Astrocyte (in vitro differentiated cells and primary cell): Measurements from ENCODE around the gene GCSAM.

Experiments
- CTCF ChIP-seq: IDR thresholded peaks from 2 replicates; pipeline ENCODE4 v1.5.1; 2011; ENCODE audit warnings: low read depth, mild to moderate bottlenecking, inconsistent platforms, low read length, moderate library complexity; ENCODE audit not compliant: insufficient read depth
- EZH2 ChIP-seq: IDR thresholded peaks from 2 replicates; pipeline ENCODE4 v1.6.1; 2012; ENCODE audit warnings: mild to moderate bottlenecking, low read length, inconsistent platforms; ENCODE audit not compliant: insufficient read depth

GRCh38 chr3:112095731-112096130 lies 37.3 kb downstream of the GCSAM start:
- TF ChIP-seq CTCF, result no peak
- TF ChIP-seq EZH2, result no peak
